KMS-11 (cell line): Measurements from ENCODE around the gene SRBD1.

Source experiments
- H2AFZ ChIP-seq: fragments of 200-600 bp; sonication (generic); 2 replicates; pipeline ENCODE4 v1.6.1; 2016; ENCODE audit warnings: antibody characterized with exemption, mixed run types, low read depth
- H3K27ac ChIP-seq: fragments of 200-600 bp; sonication (generic); 2 replicates; pipeline ENCODE4 v1.6.1; 2016; ENCODE audit warnings: mild to moderate bottlenecking, mixed run types
- H3K27me3 ChIP-seq: fragments of 200-600 bp; sonication (generic); 2 replicates; pipeline ENCODE4 v1.6.1; 2017; ENCODE audit warnings: mild to moderate bottlenecking, low read depth, mixed run types, moderate library complexity; ENCODE audit not compliant: insufficient read depth
- H3K36me3 ChIP-seq: fragments of 200-600 bp; sonication (generic); 2 replicates; pipeline ENCODE4 v1.6.1; 2017; ENCODE audit warnings: mild to moderate bottlenecking, mixed run types; ENCODE audit not compliant: insufficient read depth
- H3K4me1 ChIP-seq: fragments of 200-600 bp; sonication (generic); 2 replicates; pipeline ENCODE4 v1.6.1; 2016; ENCODE audit warnings: mild to moderate bottlenecking, low read depth, mixed run types; ENCODE audit not compliant: poor library complexity, severe bottlenecking
- H3K4me2 ChIP-seq: fragments of 200-600 bp; sonication (generic); 2 replicates; pipeline ENCODE4 v1.7.0; 2016; ENCODE audit warnings: mild to moderate bottlenecking, mixed run types
- H3K4me3 ChIP-seq: fragments of 200-600 bp; sonication (generic); IDR thresholded peaks from 2 replicates; pipeline ENCODE4 v1.6.1; 2017; ENCODE audit warnings: low read depth, low read length, mixed read lengths; ENCODE audit not compliant: insufficient read depth
- H3K79me2 ChIP-seq: fragments of 200-600 bp; sonication (generic); 2 replicates; pipeline ENCODE4 v1.6.1; 2016; ENCODE audit warnings: low read depth, mixed run types; ENCODE audit not compliant: insufficient read depth
- H3K9ac ChIP-seq: fragments of 200-600 bp; sonication (generic); 2 replicates; pipeline ENCODE4 v1.6.1; 2016; ENCODE audit warnings: mild to moderate bottlenecking, mixed run types
- H4K20me1 ChIP-seq: fragments of 200-600 bp; sonication (generic); 2 replicates; pipeline ENCODE4 v1.6.1; 2016; ENCODE audit warnings: mild to moderate bottlenecking, mixed run types; ENCODE audit not compliant: insufficient read depth
- TF ChIP-seq, protein P1 (sequence below): fragments of 200-600 bp; sonication (generic); conservative IDR thresholded peaks from 2 replicates; pipeline ENCODE4 v1.6.1; 2017; ENCODE audit warnings: low read depth, mild to moderate bottlenecking, antibody characterized with exemption, low read length, moderate library complexity, mixed read lengths

Gene SRBD1

DNA sequence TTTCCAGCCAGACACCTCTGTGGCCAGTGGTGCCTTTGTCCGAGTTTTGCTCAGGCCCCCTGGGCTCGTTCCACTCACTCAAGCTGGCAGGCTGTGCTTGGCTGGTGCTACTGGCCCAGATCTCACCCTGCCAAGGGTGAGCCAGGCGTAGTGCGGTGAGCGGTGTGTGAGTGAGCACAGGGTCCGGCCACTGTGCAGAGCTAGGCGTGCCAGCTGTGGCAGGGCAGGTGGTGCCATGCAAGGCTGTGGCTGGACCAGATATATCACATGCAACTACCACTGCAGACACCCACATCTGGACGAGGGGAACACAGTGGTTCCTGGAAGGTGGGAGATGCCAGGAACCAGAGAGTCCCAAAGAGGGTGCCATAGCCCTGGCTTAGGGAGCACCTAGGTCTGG, 70.1 kb downstream of the SRBD1 start:
- no peak overlapping the region for H3K4me2 ChIP-seq
- H3K36me3 ChIP-seq: no peaks in the 10 kb centered on the region; the same call in 1 of the 2 replicates
- H2AFZ ChIP-seq: no peak overlapping the region
- TF ChIP-seq, protein P1, sequence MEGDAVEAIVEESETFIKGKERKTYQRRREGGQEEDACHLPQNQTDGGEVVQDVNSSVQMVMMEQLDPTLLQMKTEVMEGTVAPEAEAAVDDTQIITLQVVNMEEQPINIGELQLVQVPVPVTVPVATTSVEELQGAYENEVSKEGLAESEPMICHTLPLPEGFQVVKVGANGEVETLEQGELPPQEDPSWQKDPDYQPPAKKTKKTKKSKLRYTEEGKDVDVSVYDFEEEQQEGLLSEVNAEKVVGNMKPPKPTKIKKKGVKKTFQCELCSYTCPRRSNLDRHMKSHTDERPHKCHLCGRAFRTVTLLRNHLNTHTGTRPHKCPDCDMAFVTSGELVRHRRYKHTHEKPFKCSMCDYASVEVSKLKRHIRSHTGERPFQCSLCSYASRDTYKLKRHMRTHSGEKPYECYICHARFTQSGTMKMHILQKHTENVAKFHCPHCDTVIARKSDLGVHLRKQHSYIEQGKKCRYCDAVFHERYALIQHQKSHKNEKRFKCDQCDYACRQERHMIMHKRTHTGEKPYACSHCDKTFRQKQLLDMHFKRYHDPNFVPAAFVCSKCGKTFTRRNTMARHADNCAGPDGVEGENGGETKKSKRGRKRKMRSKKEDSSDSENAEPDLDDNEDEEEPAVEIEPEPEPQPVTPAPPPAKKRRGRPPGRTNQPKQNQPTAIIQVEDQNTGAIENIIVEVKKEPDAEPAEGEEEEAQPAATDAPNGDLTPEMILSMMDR: no peak
- no peak overlapping the region for H3K27ac ChIP-seq
- no peaks in the 10 kb centered on the region for H4K20me1 ChIP-seq
- H3K79me2 ChIP-seq: no peaks in the 10 kb centered on the region
- H3K27me3 ChIP-seq: no peaks in the 10 kb centered on the region
- no peaks in the 10 kb centered on the region for H3K4me1 ChIP-seq
- H3K4me3 ChIP-seq: no peak overlapping the region
- no peak overlapping the region for H3K9ac ChIP-seq

DNA sequence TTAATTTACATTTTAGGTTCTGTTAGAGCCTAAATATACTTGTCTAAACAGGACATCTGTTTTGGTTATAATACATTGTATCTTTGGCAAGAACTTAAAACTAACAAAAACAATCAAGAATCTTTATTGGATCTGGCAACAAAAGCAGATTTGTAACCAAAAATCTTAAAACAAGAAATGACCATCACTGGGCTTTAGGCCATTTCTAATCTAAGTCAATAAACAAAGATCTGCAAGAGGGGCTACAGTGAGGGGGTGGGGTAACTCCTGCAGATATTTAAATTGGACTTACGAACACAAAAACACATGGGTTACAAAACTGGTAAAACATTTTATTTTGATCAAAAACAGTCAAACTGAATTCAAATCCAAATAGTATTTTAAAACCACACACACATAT, 77.3 kb downstream of the SRBD1 start:
- H3K9ac ChIP-seq: no peak overlapping the region
- H4K20me1 ChIP-seq: no peaks in the 10 kb centered on the region
- no peak overlapping the region for H3K27ac ChIP-seq
- no peaks in the 10 kb centered on the region for H3K79me2 ChIP-seq
- no peaks in the 10 kb centered on the region for H3K27me3 ChIP-seq
- H2AFZ ChIP-seq: no peak overlapping the region
- no peaks in the 10 kb centered on the region for H3K4me1 ChIP-seq
- TF ChIP-seq, protein P1: no peak
- no peak overlapping the region for H3K4me2 ChIP-seq
- H3K4me3 ChIP-seq: no peak overlapping the region
- no peaks in the 10 kb centered on the region for H3K36me3 ChIP-seq

DNA sequence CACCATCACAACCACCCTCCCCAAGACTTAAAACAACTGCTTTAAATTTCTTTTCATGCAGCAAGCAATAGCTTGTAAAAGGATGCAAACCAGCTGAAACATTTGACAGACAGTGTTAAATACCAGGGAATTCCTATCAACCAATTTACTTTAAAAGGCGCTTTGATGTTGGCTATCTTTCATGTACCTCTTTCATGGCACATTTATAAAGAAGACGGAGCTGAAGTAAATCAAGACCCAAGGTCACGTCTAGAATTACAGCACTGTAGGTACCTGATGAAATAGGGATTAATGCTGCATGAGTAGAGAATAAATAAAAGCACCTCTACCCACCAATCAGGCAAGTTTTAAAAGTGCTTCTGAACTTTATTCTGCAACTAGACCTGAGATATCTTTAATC, 78.9 kb downstream of the SRBD1 start:
- Histone ChIP-seq H3K4me3 (no peak overlapping the region), H3K4me1 (no peaks in the 10 kb centered on the region), H3K36me3 (no peaks in the 10 kb centered on the region), H4K20me1 (no peaks in the 10 kb centered on the region), H3K27me3 (no peaks in the 10 kb centered on the region), H3K27ac (no peak overlapping the region), H3K4me2 (no peak overlapping the region), H2AFZ (no peak overlapping the region), H3K9ac (no peak overlapping the region), H3K79me2 (no peaks in the 10 kb centered on the region)
- TF ChIP-seq, protein P1: no peak

DNA sequence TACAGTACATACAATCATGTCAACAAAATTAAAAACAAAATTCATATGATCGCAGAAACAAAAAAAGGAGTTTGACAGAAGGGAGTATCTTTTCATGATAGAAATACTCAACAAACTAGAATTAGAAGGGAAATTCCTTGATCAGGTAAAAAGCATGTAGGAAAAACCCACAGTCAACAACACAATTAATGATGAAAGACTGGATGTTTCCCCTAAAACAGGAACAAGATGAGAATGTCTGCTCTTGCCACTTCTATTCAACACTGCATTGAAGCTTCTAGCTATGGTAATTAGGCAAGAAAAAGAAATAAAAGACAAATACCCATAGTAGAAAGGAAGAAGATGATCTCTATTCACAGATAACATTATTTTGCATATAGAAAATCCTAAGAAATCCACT, 87.1 kb downstream of the SRBD1 start:
- Histone ChIP-seq H3K4me3 (no peak overlapping the region), H3K4me1 (no peaks in the 10 kb centered on the region), H2AFZ (no peak overlapping the region), H3K79me2 (no peaks in the 10 kb centered on the region), H3K9ac (no peak overlapping the region), H3K27me3 (no peaks in the 10 kb centered on the region), H3K4me2 (no peak overlapping the region), H3K36me3 (no peaks in the 10 kb centered on the region), H4K20me1 (no peaks in the 10 kb centered on the region), H3K27ac (no peak overlapping the region)
- TF ChIP-seq, protein P1: no peak

DNA sequence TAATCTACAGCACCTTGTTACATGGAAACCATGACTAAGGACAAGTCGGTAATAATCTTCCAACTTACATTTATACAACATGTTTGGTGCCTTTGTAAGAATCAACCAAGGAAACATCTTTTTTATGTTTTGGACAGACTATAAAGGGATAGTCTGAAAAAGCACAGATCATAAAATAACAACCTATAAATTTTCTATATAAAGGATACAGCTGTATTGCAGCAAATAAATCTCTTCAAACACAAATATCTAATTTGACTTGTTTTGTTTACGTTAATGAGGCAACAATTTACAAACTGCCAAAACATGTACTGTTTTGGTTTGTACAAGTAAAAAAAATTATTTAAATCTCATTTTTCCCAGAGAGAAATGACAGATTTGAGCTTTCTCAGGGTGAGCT, 92.5 kb downstream of the SRBD1 start:
- no peaks in the 10 kb centered on the region for H4K20me1 ChIP-seq
- no peak overlapping the region for H3K4me3 ChIP-seq
- no peak overlapping the region for H3K9ac ChIP-seq
- no peak overlapping the region for H3K4me2 ChIP-seq
- no peaks in the 10 kb centered on the region for H3K36me3 ChIP-seq
- H3K27ac ChIP-seq: no peak overlapping the region
- H2AFZ ChIP-seq: no peak overlapping the region
- TF ChIP-seq, protein P1: no peak
- no peaks in the 10 kb centered on the region for H3K4me1 ChIP-seq
- no peaks in the 10 kb centered on the region for H3K27me3 ChIP-seq
- H3K79me2 ChIP-seq: no peaks in the 10 kb centered on the region
